Muscle layer of duodenum (tissue), 2 donors: ENCODE data around the gene TMEM243.

Source experiments
- H3K27ac ChIP-seq: one replicate; pipeline ENCODE4 v1.7.0; 2013; ENCODE audit warnings: mild to moderate bottlenecking, low read length
- H3K27me3 ChIP-seq: one replicate; pipeline ENCODE4 v1.7.0; 2013; ENCODE audit warnings: low read depth, mild to moderate bottlenecking, control low read depth, low read length
- H3K36me3 ChIP-seq, 2 donors: one replicate each; pipeline ENCODE4 v1.7.0; 2013; ENCODE audit warnings: low read length in 2 of 2, control low read depth in 1 of 2, mild to moderate bottlenecking in 1 of 2; ENCODE audit not compliant: insufficient read depth in 2 of 2, control insufficient read depth in 1 of 2
- H3K4me1 ChIP-seq, 2 donors: one replicate each; pipeline ENCODE4 v1.7.0; 2013; ENCODE audit warnings: low read length in 2 of 2, mild to moderate bottlenecking in 2 of 2, control low read depth in 1 of 2, moderate library complexity in 1 of 2; ENCODE audit not compliant: insufficient read depth in 2 of 2, control insufficient read depth in 1 of 2
- H3K4me3 ChIP-seq, 2 donors: one replicate each; pipeline ENCODE4 v1.7.0; 2013; ENCODE audit warnings: low read length in 2 of 2, low read depth in 1 of 2, mild to moderate bottlenecking in 1 of 2
- H3K9me3 ChIP-seq, 2 donors: one replicate each; pipeline ENCODE4 v1.7.0; 2013; ENCODE audit warnings: low read length in 2 of 2, control low read depth in 1 of 2, mild to moderate bottlenecking in 1 of 2; ENCODE audit not compliant: control insufficient read depth in 1 of 2
- donor health status: healthy.

TMEM243 gene

DNA sequence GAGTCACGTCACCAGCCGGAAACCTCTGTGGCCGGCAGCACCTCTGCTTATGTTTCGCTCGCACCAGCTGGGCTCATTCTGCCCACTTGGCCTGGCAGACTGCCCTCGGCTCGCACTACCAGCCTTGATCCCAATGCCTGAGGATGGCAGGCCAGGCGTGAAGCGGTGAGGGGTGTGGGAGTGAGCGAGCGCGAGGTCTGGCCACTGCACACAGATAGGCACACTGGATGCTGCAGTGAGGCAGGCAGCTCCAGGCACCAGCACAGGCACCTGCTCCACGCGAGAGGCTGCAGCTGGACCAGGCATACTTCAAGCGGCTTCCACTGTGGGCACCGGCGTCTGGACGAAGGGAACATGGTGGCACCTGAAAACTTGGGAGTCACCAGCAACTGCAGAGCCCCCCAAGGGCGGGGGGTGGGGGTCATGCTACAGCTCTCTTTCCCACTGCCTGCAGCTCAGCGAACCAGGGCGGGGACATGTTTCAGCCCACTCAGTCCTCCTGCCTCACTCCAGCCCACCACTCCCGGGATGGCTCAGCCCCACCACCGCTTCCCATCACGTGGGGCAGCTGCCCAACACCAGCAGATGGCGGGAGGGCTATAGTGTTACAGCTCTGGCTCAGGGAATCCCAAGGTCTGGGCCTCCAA lies 72.7 kb downstream of the TMEM243 start:
- no peaks in the 10 kb centered on the region for H3K9me3 ChIP-seq
- H3K4me3 ChIP-seq, result no peak overlapping the region
- H3K4me1 ChIP-seq, result peaks cover 4 to 11% of the 10 kb centered on the region in 2 donors
- H3K27ac ChIP-seq, result no peak overlapping the region
- H3K27me3 ChIP-seq, result no peaks in the 10 kb centered on the region
- peaks cover 0 to 5% of the 10 kb centered on the region in 2 donors for H3K36me3 ChIP-seq
